SK-N-MC (cell line): Measurements from ENCODE around the gene SOD3.

ENCODE experiments used
- DNase-seq: peaks from one replicate; pipeline ENCODE4 v3.0.0-alpha.2; 2011; ENCODE audit warnings: low read depth, low spot score
- H3K27ac ChIP-seq: fragments of 200-600 bp; sonication (generic); 2 replicates; pipeline ENCODE4 v1.5.1; 2016; ENCODE audit warnings: mixed run types
- H3K36me3 ChIP-seq: fragments of 200-600 bp; sonication (generic); 2 replicates; pipeline ENCODE4 v1.6.1; 2017; ENCODE audit warnings: antibody characterized with exemption, low read length, mixed read lengths; ENCODE audit not compliant: insufficient read depth
- H3K4me3 ChIP-seq: fragments of 200-600 bp; sonication (generic); 2 replicates; pipeline ENCODE4 v1.5.1; 2016
- H3K9ac ChIP-seq: fragments of 200-600 bp; sonication (generic); 2 replicates; pipeline ENCODE4 v1.8.0; 2017; ENCODE audit warnings: mixed run types, mixed read lengths; ENCODE audit not compliant: insufficient read length
- H3K9me3 ChIP-seq: fragments of 200-600 bp; sonication (generic); 2 replicates; pipeline ENCODE4 v1.6.1; 2017; ENCODE audit warnings: low read depth, mild to moderate bottlenecking, antibody characterized with exemption, low read length, moderate library complexity, mixed read lengths
- EZH2 ChIP-seq: fragments of 200-600 bp; sonication (generic); IDR thresholded peaks from one replicate; pipeline ENCODE4 v1.6.1; 2017; ENCODE audit warnings: antibody characterized with exemption
- FOXP2 ChIP-seq: optimal IDR thresholded peaks from 2 replicates; pipeline ENCODE3; 2011; ENCODE audit warnings: mild to moderate bottlenecking, moderate library complexity; ENCODE audit not compliant: insufficient read depth; ENCODE audit errors: extremely low read length, control extremely low read depth
- POLR2AphosphoS5 ChIP-seq: IDR thresholded peaks from 2 replicates; pipeline ENCODE4 v1.6.1; 2012; ENCODE audit warnings: mild to moderate bottlenecking, low read depth, low read length, borderline replicate concordance

The SOD3 gene

GRCh38 chr4:24837781-24838180, 42.4 kb downstream of the SOD3 start:
- no peaks in the 10 kb centered on the region for H3K9me3 ChIP-seq
- no peak for TF ChIP-seq FOXP2
- TF ChIP-seq EZH2: no peak
- no peak for TF ChIP-seq POLR2AphosphoS5

GRCh38 chr4:24840362-24840761, 45.0 kb downstream of the SOD3 start:
- Histone ChIP-seq H3K9me3 (no peaks in the 10 kb centered on the region), H3K9ac (no peak overlapping the region), H3K27ac (no peak overlapping the region), H3K36me3 (no peaks in the 10 kb centered on the region), H3K4me3 (no peak overlapping the region)
- no peak for DNase-seq
- TF ChIP-seq FOXP2 (no peak), EZH2 (no peak), POLR2AphosphoS5 (no peak)

More at GRCh38 chr4:24837781-24838180, 42.4 kb downstream of the SOD3 start:
- H3K9ac ChIP-seq: no peak overlapping the region
- DNase-seq: no peak
- peak overlapping the region; percentile 75 for H3K27ac ChIP-seq
- H3K36me3 ChIP-seq: no peaks in the 10 kb centered on the region
- peak overlapping the region; percentile 58; the same call in 1 of the 2 replicates for H3K4me3 ChIP-seq

- Histone ChIP-seq H3K9ac (no peak overlapping the region), H3K36me3 (no peaks in the 10 kb centered on the region), H3K4me3 (no peak overlapping the region), H3K27ac (no peak overlapping the region), H3K9me3 (no peaks in the 10 kb centered on the region)
- TF ChIP-seq EZH2 (no peak), FOXP2 (no peak), POLR2AphosphoS5 (no peak)
- no peak for DNase-seq
These were observed 45.6 kb downstream of the SOD3 start for GRCh38 chr4:24840826-24841543.

GRCh38 chr4:24842356-24842755, 47.0 kb downstream of the SOD3 start:
- Histone ChIP-seq H3K9ac (no peak overlapping the region), H3K9me3 (no peaks in the 10 kb centered on the region), H3K27ac (no peak overlapping the region), H3K36me3 (no peaks in the 10 kb centered on the region), H3K4me3 (no peak overlapping the region)
- DNase-seq: no peak
- no peak for TF ChIP-seq FOXP2
- no peak for TF ChIP-seq POLR2AphosphoS5
- no peak for TF ChIP-seq EZH2

GRCh38 chr4:24843096-24843495, 47.7 kb downstream of the SOD3 start:
- H3K4me3 ChIP-seq: no peak overlapping the region
- H3K27ac ChIP-seq: no peak overlapping the region
- no peaks in the 10 kb centered on the region for H3K9me3 ChIP-seq
- TF ChIP-seq POLR2AphosphoS5 (no peak), EZH2 (no peak), FOXP2 (no peak)
- no peak overlapping the region for H3K9ac ChIP-seq
- no peaks in the 10 kb centered on the region for H3K36me3 ChIP-seq
- no peak for DNase-seq

- Histone ChIP-seq H3K9me3 (no peaks in the 10 kb centered on the region), H3K36me3 (no peaks in the 10 kb centered on the region), H3K27ac (no peak overlapping the region), H3K4me3 (no peak overlapping the region), H3K9ac (no peak overlapping the region)
- DNase-seq: no peak
- no peak for TF ChIP-seq EZH2
- TF ChIP-seq POLR2AphosphoS5: no peak
- TF ChIP-seq FOXP2: no peak
These were observed 49.8 kb downstream of the SOD3 start for GRCh38 chr4:24845132-24845531.

- no peak for DNase-seq
- Histone ChIP-seq H3K9ac (no peak overlapping the region), H3K9me3 (no peaks in the 10 kb centered on the region), H3K36me3 (no peaks in the 10 kb centered on the region), H3K27ac (no peak overlapping the region), H3K4me3 (no peak overlapping the region)
- TF ChIP-seq FOXP2: no peak
These were observed 50.5 kb downstream of the SOD3 start for GRCh38 chr4:24845902-24846301.

- TF ChIP-seq EZH2 (no peak), POLR2AphosphoS5 (no peak), FOXP2 (no peak)
- Histone ChIP-seq H3K36me3 (no peaks in the 10 kb centered on the region), H3K4me3 (no peak overlapping the region), H3K27ac (no peak overlapping the region), H3K9me3 (no peaks in the 10 kb centered on the region), H3K9ac (no peak overlapping the region)
- no peak for DNase-seq
These were observed 51.3 kb downstream of the SOD3 start for GRCh38 chr4:24846716-24847115.

GRCh38 chr4:24849351-24849750, 54.0 kb downstream of the SOD3 start:
- Histone ChIP-seq H3K27ac (no peak overlapping the region), H3K4me3 (no peak overlapping the region), H3K36me3 (no peaks in the 10 kb centered on the region), H3K9me3 (no peaks in the 10 kb centered on the region), H3K9ac (no peak overlapping the region)
- DNase-seq: no peak
- TF ChIP-seq EZH2 (no peak), FOXP2 (no peak), POLR2AphosphoS5 (no peak)
